ENCODE data around the gene DLGAP4.

The DLGAP4 gene

DNA sequence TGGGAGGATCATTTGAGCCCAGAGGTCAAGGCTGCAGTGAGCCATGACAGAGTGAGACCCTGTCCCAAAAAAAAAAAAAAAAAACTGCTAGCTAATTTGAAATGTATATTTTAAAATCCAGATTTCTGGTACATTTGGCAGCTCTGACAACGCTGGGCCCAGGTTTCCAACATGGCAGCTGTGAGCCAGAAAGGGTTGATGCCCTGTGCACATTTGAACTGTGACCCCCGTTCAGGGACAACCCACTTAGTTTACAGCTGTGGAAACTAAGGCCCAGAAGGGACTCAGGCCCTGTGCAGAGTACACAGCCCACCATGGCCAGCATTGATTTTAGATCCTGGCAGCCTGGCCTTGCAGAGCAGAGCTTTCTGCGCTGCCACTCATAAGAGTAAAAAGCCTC lies 179.1 kb downstream of the DLGAP4 start:
- DNase-seq (ENCODE audit: extremely low read depth, insufficient read length): no peak
- Histone ChIP-seq H3K36me3 (ENCODE audit: control insufficient read depth, insufficient read depth, low read length) (no peaks in the 10 kb centered on the region; the same call in none of the 2 replicates), H3K4me3 (replicated peaks; ENCODE audit: low read depth, low read length) (no peak overlapping the region), H3K27me3 (replicated peaks; ENCODE audit: control insufficient read depth, insufficient read depth, low read length) (no peaks in the 10 kb centered on the region)
- TF ChIP-seq, protein P1, sequence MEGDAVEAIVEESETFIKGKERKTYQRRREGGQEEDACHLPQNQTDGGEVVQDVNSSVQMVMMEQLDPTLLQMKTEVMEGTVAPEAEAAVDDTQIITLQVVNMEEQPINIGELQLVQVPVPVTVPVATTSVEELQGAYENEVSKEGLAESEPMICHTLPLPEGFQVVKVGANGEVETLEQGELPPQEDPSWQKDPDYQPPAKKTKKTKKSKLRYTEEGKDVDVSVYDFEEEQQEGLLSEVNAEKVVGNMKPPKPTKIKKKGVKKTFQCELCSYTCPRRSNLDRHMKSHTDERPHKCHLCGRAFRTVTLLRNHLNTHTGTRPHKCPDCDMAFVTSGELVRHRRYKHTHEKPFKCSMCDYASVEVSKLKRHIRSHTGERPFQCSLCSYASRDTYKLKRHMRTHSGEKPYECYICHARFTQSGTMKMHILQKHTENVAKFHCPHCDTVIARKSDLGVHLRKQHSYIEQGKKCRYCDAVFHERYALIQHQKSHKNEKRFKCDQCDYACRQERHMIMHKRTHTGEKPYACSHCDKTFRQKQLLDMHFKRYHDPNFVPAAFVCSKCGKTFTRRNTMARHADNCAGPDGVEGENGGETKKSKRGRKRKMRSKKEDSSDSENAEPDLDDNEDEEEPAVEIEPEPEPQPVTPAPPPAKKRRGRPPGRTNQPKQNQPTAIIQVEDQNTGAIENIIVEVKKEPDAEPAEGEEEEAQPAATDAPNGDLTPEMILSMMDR (IDR thresholded peaks at IDR 0.05; ENCODE audit: insufficient read depth, low read length, poor library complexity, severe bottlenecking): no peak

DNA sequence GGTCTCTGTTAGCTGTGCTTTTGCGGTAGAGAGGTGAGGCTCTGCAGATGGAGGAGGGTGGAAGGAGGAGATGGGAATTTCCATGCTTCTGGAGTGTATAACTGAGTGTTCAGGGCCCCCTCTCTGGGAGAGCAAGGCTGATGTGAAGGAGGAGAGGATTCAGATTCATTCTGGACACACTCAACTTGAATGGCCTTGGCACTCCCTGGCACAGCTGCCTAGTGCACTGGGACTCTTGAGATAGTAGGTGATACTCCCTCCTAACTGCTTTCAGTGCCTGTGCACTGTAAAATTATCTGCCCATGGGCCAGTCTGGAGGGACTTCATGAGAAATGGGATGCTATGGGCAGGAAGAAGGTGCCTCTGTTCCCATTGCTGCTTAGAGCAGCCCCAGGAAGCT lies 180.9 kb downstream of the DLGAP4 start:
- TF ChIP-seq, protein P1 (IDR thresholded peaks at IDR 0.05; ENCODE audit: insufficient read depth, low read length, poor library complexity, severe bottlenecking): no peak
- H3K27me3 ChIP-seq (replicated peaks; ENCODE audit: control insufficient read depth, insufficient read depth, low read length): no peaks in the 10 kb centered on the region
- H3K4me3 ChIP-seq (replicated peaks; ENCODE audit: low read depth, low read length): no peak overlapping the region
- DNase-seq (ENCODE audit: extremely low read depth, insufficient read length): no peak
- H3K36me3 ChIP-seq (ENCODE audit: control insufficient read depth, insufficient read depth, low read length): no peaks in the 10 kb centered on the region; the same call in 1 of the 2 replicates

DNA sequence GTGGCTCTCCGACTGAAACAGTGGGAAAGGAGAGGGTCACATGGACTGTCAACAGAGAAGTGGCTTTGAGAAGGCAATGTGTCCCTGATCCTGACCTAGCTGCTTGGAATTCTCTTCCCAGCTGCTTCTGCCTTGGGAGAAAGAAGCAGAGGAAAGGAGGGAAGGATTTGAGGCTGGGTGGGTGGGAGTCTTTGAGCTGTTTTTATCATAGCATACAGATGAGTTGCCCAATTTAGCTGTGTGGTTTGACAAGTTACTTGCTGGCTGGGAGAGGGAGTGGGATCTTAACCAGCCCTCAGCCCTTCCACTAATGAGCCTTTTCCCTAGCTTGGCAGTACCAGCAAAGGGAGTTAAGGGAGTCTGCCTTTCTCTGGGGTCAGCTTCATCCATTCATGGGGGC lies 184.1 kb downstream of the DLGAP4 start:
- Histone ChIP-seq H3K36me3 (ENCODE audit: control insufficient read depth, insufficient read depth, low read length) (no peaks in the 10 kb centered on the region), H3K27me3 (replicated peaks; ENCODE audit: control insufficient read depth, insufficient read depth, low read length) (no peaks in the 10 kb centered on the region), H3K4me3 (replicated peaks; ENCODE audit: low read depth, low read length) (no peak overlapping the region)
- DNase-seq (ENCODE audit: extremely low read depth, insufficient read length): no peak
- TF ChIP-seq, protein P1 (IDR thresholded peaks at IDR 0.05; ENCODE audit: insufficient read depth, low read length, poor library complexity, severe bottlenecking): no peak

DNA sequence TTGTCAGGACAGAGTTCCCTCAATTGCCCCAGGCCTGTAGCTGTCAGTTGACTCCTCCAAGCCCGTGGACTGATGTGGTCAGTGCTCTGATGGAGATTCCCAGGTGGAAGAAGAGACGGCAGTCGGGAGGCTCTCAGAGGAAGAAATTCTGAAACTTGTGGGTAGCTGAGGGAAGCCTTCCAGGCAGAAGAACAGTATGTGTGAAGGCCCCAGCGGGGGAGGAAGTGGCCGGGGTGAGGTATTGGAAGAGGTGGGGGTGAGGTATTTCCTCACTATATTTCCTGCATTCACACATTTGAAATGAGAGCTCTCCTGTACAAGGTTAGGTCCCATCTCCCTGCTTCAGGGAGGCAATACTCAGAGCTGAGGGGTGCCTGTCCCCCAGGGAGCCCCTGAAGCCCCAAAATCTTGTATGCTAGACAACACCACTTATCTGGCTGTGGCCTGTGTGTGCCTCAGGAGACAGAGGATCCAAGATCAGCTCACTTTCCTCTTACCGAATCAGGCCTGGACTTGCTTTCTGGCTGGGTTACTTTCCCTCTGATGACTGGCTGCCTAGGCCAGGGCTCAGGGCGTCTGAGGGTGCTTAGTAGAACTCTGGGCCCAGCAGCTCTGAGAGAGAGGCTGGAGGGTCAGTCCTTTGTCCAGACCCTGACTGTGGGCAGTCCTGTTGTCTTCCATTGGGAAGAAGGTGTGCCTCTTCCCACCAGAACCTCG lies 185.9 kb downstream of the DLGAP4 start:
- Histone ChIP-seq H3K36me3 (ENCODE audit: control insufficient read depth, insufficient read depth, low read length) (peaks cover 6% of the 10 kb centered on the region), H3K27me3 (replicated peaks; ENCODE audit: control insufficient read depth, insufficient read depth, low read length) (no peaks in the 10 kb centered on the region), H3K4me3 (replicated peaks; ENCODE audit: low read depth, low read length) (no peak overlapping the region)
- TF ChIP-seq, protein P1 (IDR thresholded peaks at IDR 0.05; ENCODE audit: insufficient read depth, low read length, poor library complexity, severe bottlenecking): no peak
- no peak for DNase-seq (ENCODE audit: extremely low read depth, insufficient read length)

DNA sequence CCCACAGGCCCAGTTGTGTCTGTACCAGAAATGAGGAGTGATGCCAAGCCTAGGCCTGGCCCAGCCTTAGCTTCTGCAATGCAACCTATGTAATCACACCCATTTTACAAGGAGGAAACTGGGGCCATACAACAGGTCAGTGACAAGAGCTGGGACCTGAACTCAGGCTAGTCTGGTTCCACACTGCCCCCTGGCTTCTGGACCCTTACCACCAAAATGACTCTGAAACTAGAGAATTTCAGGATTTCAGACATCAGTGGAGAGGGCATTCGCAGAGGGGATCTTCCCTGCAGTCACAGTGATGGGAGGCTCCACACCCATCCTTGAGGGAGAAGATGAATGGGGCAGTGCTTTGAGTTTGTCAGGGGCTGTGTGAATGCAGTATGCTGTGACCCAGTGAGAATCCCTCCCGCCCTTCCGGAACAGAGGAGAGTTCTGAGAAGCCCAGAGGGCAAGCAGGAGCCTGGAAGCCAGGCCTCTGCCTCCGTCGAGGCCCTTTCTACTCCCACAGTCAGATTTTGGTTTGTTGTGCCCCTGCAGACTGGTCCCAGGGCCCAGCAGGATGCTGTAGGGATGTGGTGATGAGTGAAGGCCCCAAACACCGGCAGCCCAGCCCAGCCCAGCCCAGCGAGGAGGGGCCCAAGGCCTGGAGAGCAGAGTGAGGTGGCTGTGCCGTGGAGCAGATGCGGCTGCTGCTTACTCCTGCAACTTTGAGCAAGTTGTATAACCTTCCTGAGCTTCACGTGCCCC lies 187.1 kb downstream of the DLGAP4 start:
- Histone ChIP-seq H3K27me3 (replicated peaks; ENCODE audit: control insufficient read depth, insufficient read depth, low read length) (no peaks in the 10 kb centered on the region), H3K4me3 (replicated peaks; ENCODE audit: low read depth, low read length) (no peak overlapping the region), H3K36me3 (ENCODE audit: control insufficient read depth, insufficient read depth, low read length) (peaks cover 13% of the 10 kb centered on the region)
- no peak for DNase-seq (ENCODE audit: extremely low read depth, insufficient read length)
- TF ChIP-seq, protein P1 (IDR thresholded peaks at IDR 0.05; ENCODE audit: insufficient read depth, low read length, poor library complexity, severe bottlenecking): peak; percentile 17
